Transverse colon (tissue), 4 donors: ENCODE results near the gene RFX2. TPM values are rescaled to one million over a fixed set of nuclear protein-coding genes. Genes with fewer than 3 reads are reported as not detected.

ENCODE experiments used
- DNase-seq: peaks from one replicate; pipeline ENCODE4 v3.0.0-alpha.2; 2019
- H3K27ac ChIP-seq, 4 donors: fragments of 200-600 bp; sonication (generic); 2 replicates each; pipeline ENCODE4 v1.5.1; 2016 to 2018; ENCODE audit warnings: inconsistent platforms in 4 of 4
- H3K27me3 ChIP-seq: fragments of 200-600 bp; sonication (generic); 2 replicates; pipeline ENCODE4 v1.5.1; 2017; ENCODE audit warnings: inconsistent platforms
- H3K36me3 ChIP-seq, 4 donors: fragments of 200-600 bp; sonication (generic); 2 replicates each; pipeline ENCODE4 v1.5.1; 2017 to 2019; ENCODE audit warnings: inconsistent platforms in 4 of 4
- H3K4me1 ChIP-seq, 4 donors: fragments of 200-600 bp; sonication (generic); 2 replicates each; pipeline ENCODE4 v1.5.1; 2017 to 2020; ENCODE audit warnings: inconsistent platforms in 4 of 4
- H3K4me3 ChIP-seq, 4 donors: fragments of 200-600 bp; sonication (generic); 1 replicate in 1 of 4; 2 replicates in 3 of 4; pipeline versions ENCODE4 v1.5.1 to v1.6.1; 2017 to 2019; ENCODE audit warnings: inconsistent platforms in 4 of 4
- H3K9me3 ChIP-seq, 2 donors: fragments of 200-600 bp; sonication (generic); 2 replicates each; pipeline ENCODE4 v1.5.1; 2017 to 2019; ENCODE audit warnings: inconsistent platforms in 2 of 2
- CTCF ChIP-seq, 5 experiments: fragments of 200-600 bp in 3 of 5; fragments of 450-650 bp in 2 of 5; sonication (generic) in 3 of 5; IDR thresholded peaks; 1 replicate in 2 of 5; 2 replicates in 3 of 5; pipeline ENCODE4 v1.5.1; 2016 to 2017; ENCODE audit warnings: antibody characterized with exemption in 5 of 5, inconsistent platforms in 3 of 5, mild to moderate bottlenecking in 2 of 5, moderate library complexity in 1 of 5
- EP300 ChIP-seq: sonication (generic); formaldehyde crosslinking; IDR thresholded peaks from one replicate; pipeline ENCODE4 v1.6.1; 2017; ENCODE audit warnings: antibody characterized with exemption, low read depth
- POLR2A ChIP-seq: fragments of 450-650 bp; IDR thresholded peaks from one replicate; pipeline ENCODE4 v1.6.1; 2016; ENCODE audit warnings: antibody characterized with exemption, mild to moderate bottlenecking, moderate library complexity
- POLR2AphosphoS5 ChIP-seq, 3 donors: sonication (generic); formaldehyde crosslinking; IDR thresholded peaks; one replicate each; pipeline ENCODE4 v1.6.1; 2016; ENCODE audit warnings: antibody characterized with exemption in 3 of 3
- WGBS, 2 donors: methylation state at CpG; one replicate each; pipeline ENCODE4 v1.1.5; 2018; ENCODE audit warnings: low coverage in 1 of 2; 5-methylcytosine and 5-hydroxymethylcytosine counted together
- in situ Hi-C, 4 donors: fragments of 200-750 bp; cut with MboI; loops; one replicate each; pipeline versions ENCODE4 v1.15.0 to v1.15.1; 2017; ENCODE audit warnings: low sequenced_read_pairs in 3 of 4, low pct_ligation_motif_present in 1 of 4, low pct_unique_long_range_greater_than_20kb in 1 of 4
- intact Hi-C: fragments of 100-400 bp; cut with DNase I; formaldehyde crosslinking; loops from one replicate; pipeline ENCODE4 v1.15.1; 2023; ENCODE audit warnings: low total_unique reads
- total RNA-seq, 4 donors: library from RNA; depleted of rRNA; stranded (reverse); fragments of >200 nt; gene quantifications; one replicate each; pipeline ENCODE4 v1.1.0, GENCODE V29; 2016

RFX2 gene
- total RNA-seq, 4 donors from 2014 or later = 6.1 to 57.5 (median 11.8) TPM

GRCh38 chr19:6097911-6098310 lies 12.4 kb downstream of the RFX2 start:
- no peak overlapping the region for H3K4me3 ChIP-seq
- no peaks in the 10 kb centered on the region for H3K27me3 ChIP-seq
- WGBS, 2 donors = 79 to 82% methylated on average over 4 of the region's 4 CpGs
- no peaks in the 10 kb centered on the region for H3K9me3 ChIP-seq
- TF ChIP-seq POLR2AphosphoS5 (IDR thresholded peaks at IDR 0.05) (no peak), CTCF (IDR thresholded peaks at IDR 0.05) (no peak), EP300 (no peak), POLR2A (no peak)
- peak overlapping the region; percentile 45 to 82 (median 75) for H3K27ac ChIP-seq
- H3K4me1 ChIP-seq = peaks cover 4 to 46% (median 15%) of the 10 kb centered on the region in 4 donors
- H3K36me3 ChIP-seq = no peaks in the 10 kb centered on the region
- DNase-seq = no peak
- in situ Hi-C loops (no loop called here), intact Hi-C loops (no loop called here)

DNA sequence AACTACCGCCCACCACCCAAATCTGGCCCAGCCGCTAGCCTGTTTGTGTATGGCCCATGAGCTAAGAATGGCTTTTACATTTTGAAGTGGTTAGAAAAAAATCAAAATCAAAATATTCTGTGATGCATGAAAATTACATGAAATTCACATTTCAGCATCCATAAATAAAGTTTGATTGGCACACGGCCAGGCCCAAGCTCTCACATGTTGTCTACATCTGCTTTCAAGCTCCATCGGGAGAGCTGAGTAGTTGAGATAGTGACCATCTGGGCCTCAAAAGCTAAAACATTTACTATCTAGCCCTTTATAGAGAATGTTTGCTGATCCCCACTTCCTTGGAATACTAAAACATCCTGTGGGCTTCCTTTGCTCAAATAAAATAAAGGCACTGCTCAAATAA lies 14.5 kb downstream of the RFX2 start:
- Histone ChIP-seq H3K9me3 (no peaks in the 10 kb centered on the region), H3K27ac (peak overlapping the region in 3 of 4 donors; percentile 1 to 45 (median 37)), H3K4me1 (peaks cover 12 to 57% (median 31%) of the 10 kb centered on the region in 4 donors), H3K4me3 (no peak overlapping the region), H3K36me3 (no peaks in the 10 kb centered on the region), H3K27me3 (no peaks in the 10 kb centered on the region)
- WGBS, 2 donors = 80 to 81% methylated on average over 4 of the region's 4 CpGs
- TF ChIP-seq POLR2A (no peak), CTCF (IDR thresholded peaks at IDR 0.05) (no peak), POLR2AphosphoS5 (IDR thresholded peaks at IDR 0.05) (no peak), EP300 (no peak)
- in situ Hi-C loops (no loop called here), intact Hi-C loops (no loop called here)
- no peak for DNase-seq

- Histone ChIP-seq H3K27me3 (no peaks in the 10 kb centered on the region), H3K9me3 (no peaks in the 10 kb centered on the region), H3K36me3 (no peaks in the 10 kb centered on the region), H3K4me1 (peaks cover 20 to 56% (median 38%) of the 10 kb centered on the region in 4 donors), H3K27ac (peak overlapping the region; percentile 94 to 97 (median 96)), H3K4me3 (peak overlapping the region in 2 of 4 donors; percentile 21 to 39)
- DNase-seq = peak; percentile 91
- TF ChIP-seq POLR2AphosphoS5 (IDR thresholded peaks at IDR 0.05) (peak in 2 of 3 donors; percentile 91 to 92), CTCF (IDR thresholded peaks at IDR 0.05) (peak in 3 of 5 experiments; percentile 16 to 70 (median 60)), POLR2A (peak; percentile 89), EP300 (no peak)
- in situ Hi-C loops = no loop called here
- WGBS, 2 donors = 48 to 66% methylated on average over 16 to 40 of the region's 40 CpGs
- intact Hi-C loops = no loop called here
Observed at GRCh38 chr19:6092329-6093286, 17.7 kb downstream of the RFX2 start.

GRCh38 chr19:6091771-6092291 lies 18.5 kb downstream of the RFX2 start:
- Histone ChIP-seq H3K27me3 (no peaks in the 10 kb centered on the region), H3K27ac (peak overlapping the region; percentile 94 to 97 (median 96)), H3K9me3 (no peaks in the 10 kb centered on the region), H3K36me3 (no peaks in the 10 kb centered on the region), H3K4me3 (peak overlapping the region in 2 of 4 donors; percentile 21 to 39), H3K4me1 (peaks cover 26 to 64% (median 46%) of the 10 kb centered on the region in 4 donors)
- WGBS, 2 donors = 12 to 31% methylated on average over 7 to 8 of the region's 8 CpGs
- intact Hi-C loops (no loop called here), in situ Hi-C loops (no loop called here)
- TF ChIP-seq POLR2AphosphoS5 (IDR thresholded peaks at IDR 0.05) (peak; percentile 23 to 61 (median 50)), CTCF (IDR thresholded peaks at IDR 0.05) (no peak)
- DNase-seq = peak; percentile 50
